Fibroblast of lung (primary cell): ENCODE measurements around the gene KMT5C.

ENCODE experiments used
- CTCF ChIP-seq, 2 donors: IDR thresholded peaks in 1 of 2; conservative IDR thresholded peaks in 1 of 2; 1 replicate in 1 of 2; 2 replicates in 1 of 2; pipeline ENCODE4 v1.5.1; 2011 to 2012; ENCODE audit warnings: low read length in 2 of 2, control low read depth in 1 of 2, inconsistent platforms in 1 of 2, low read depth in 1 of 2, mild to moderate bottlenecking in 1 of 2
- EZH2 ChIP-seq: IDR thresholded peaks from 2 replicates; pipeline ENCODE4 v1.5.1; 2012; ENCODE audit warnings: low read length, control low read depth, mild to moderate bottlenecking; ENCODE audit errors: missing control alignments

DNA sequence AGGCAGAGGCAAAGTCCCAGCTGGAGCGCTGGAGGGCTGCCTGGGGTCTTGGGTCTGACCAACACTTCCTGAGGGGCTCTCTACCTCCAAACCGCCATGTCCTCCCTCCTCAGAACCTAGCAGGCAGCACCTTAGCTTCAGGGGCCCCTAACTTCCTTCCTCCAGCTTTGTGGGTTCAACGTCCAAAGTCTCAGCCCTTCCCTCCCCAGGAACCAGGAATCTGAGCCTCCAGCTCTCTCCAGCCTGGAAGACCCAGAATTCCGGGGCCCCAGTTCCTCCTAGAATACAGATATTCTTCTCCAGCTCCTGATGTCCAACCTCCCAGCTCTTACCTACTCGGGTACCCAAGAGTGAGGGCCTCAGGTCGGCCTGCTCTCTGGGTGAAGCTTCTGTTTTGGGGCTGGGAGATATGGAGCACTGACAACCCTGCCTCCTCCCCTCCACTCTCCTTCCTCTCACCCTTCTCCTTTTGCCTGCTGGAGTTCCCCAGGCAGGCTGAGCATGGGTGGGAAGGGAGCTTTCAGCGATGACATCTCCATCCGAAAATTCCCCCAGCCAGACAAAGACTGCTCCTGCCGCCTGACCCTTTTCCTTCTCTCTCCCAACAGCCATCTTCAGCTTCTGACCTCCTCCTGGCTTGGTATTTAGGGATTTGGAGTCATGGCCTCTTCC is 18.1 kb upstream of the KMT5C start:
- TF ChIP-seq CTCF (conservative IDR thresholded peaks at IDR 0.05 in 1 of 2, IDR thresholded peaks at IDR 0.05 in 1 of 2; ENCODE audit: low read depth in 1 of 2, low read length in 2 of 2) (no peak), EZH2 (no peak)
